Iris pigment epithelial cell (primary cell): ENCODE measurements around the gene NDUFAF2.
"Not testable (repeated sequence)": the region's sequence is repeated elsewhere in the genome, so short reads cannot be mapped to it uniquely, and the experiment has no call there.

ENCODE experiments used
- DNase-seq: peaks from one replicate; pipeline ENCODE4 v3.0.0-alpha.2; 2011; ENCODE audit warnings: low read depth

Gene NDUFAF2

DNA sequence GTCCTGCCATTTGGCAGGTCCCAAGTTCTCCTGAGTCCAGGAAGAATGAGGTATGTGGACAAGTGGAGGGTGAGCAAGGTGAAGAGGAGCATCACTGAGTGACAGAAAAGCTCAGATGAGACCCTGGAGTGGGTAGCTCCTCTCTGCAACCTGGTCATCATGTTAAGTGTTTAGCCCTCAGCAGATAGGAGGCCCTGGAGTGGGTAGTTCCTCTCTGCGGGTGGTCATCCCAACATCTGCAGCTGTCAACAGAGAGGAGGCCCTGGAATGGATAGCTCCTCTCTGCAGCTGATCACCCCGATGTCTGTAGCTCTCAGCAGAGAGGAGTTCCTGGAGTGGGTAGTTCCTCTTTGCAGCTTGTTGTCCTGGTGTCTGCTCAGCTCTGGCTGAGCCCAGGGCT is 48.4 kb downstream of the NDUFAF2 start:
- DNase-seq: no peak

DNA sequence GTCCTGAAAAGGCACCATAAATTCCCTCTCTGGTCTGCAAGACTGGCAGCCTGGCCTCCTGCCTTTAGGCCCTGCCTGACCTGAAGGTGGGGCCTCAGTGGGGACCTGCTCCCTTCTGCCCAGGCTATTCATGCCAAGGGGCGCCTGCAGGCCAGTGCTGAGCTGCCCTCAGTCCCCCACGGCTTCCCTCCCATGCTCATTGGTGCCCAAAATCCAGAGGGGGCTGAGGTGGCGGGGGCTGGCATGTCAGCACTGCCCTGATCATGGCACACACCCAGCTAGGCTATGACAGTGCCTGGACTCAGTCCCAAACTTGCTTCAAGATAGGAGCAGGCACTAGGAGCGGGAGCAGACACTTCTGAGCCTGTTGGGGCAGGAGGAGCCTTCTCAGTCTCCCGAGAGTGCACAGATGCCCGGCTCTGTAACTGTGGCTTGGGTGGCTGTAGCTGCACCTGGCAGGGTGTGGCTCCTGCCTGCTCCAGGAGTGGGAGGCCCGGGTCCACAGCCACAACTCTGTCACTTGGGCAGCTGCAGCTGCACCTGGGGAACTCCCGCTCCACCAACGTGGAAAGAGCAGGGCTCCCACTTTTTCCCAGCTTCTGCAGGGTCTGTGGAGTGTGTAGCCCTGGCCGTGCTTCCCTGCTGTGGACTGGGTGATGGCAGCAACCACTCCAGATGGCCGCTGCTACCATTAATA is 49.0 kb downstream of the NDUFAF2 start:
- DNase-seq: no peak

DNA sequence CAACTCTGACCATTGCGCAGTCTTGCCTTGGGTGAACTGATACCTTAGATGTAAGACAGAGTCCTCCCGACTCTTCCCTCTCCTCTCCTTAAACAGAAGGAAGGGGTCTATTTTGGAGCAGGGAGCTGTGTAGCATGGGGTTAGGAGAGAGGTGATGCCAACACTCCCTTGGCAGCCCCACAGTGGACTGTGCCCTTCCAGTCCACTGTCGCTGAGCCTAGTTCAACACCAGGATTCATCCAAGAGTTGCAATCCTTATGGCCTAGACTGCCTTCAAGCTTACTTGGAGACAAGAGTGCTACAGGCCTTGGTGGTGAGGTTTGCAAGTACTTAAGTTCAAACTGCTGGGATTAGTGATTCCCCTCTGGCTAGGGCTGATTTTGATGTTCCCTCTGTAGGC is 51.4 kb downstream of the NDUFAF2 start:
- no peak for DNase-seq

DNA sequence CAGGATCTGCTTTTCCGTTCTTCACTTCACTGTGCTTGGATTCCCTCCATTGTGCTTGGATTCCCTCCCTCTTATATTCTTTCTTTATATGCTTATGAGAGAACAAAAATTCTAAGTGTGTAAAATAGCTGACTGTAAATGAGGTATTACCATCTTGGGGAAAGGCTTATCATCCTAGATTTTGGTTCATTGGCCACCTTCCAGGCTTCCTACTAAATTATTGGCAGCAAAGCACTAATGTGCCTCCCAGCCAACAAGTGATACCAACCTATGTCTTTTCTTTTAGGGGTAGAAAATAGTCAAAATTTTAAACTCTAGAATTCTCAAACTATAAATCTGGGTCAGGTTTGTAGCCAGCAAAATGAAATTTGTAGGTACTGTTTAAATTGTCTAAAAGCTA is 52.7 kb downstream of the NDUFAF2 start:
- no peak for DNase-seq

DNA sequence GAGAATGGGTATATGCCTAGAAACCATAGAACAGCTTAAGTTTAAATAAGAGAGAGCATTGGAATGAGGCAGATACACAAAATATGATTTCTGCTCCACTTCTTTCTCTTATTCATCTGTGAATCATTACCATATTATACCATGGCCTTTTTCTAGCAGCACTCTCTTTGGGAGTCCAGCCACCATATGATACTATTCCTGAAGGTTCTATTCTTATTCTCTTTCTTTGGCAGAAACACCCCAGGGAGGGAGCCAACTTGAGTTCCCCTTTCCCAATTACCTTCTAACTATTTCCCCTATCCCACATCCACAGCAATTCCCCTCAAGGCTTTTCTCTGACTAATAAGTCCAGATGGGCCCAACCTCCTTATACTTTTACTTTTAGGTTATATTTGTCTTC is 55.9 kb downstream of the NDUFAF2 start:
- no peak for DNase-seq

DNA sequence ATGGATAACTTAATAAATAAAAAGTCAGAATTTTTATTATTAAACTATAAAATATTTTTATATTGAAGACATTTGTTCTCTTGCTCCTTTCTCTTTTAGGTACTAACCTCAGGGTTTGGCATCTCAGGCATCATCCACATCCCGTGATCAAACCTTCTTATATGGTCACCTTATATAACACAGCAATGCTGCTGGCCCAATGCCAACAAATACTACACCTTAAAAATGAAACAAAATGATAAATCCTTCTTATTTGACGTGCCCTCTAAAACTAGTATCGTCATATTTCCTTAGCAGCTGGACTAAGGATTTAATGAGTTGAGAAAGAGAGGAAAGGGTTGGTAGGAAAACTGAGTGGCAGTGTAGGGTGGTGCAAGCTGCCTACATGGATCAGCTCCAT is 56.6 kb downstream of the NDUFAF2 start:
- DNase-seq: no peak

DNA sequence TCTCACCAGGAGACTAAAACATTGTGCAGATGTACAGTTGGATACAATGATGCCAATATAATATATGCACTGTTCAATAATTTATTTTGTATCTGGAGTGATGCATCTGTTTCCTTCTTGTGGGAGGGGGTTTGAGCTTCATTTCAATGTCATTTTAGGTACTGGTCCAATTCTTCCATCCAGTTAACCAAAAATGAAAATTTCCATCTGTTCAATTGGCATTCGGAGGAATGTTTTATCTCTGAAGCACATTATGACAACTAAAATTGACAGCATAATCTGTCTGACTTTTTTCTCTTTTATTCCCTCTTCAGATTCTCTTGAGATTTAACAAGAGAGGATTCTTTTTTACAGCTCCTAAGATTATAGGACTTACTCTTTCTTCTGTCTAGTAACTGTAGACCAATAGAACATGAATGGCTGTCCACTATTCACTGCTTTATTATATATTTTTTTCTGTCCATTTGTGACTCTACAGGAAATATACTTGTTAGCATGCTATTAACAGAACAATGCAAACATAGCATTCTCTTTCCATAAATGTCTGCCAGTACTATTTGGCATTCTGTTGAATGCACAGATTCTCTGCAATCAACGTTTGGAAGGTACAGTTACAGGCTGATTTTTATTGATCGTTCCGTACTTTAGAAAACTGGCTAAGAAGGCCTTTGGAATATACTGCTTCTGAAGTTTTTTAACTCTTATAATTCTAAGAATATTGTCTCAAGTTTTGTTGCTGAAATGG is 57.8 kb downstream of the NDUFAF2 start:
- DNase-seq: no peak

DNA sequence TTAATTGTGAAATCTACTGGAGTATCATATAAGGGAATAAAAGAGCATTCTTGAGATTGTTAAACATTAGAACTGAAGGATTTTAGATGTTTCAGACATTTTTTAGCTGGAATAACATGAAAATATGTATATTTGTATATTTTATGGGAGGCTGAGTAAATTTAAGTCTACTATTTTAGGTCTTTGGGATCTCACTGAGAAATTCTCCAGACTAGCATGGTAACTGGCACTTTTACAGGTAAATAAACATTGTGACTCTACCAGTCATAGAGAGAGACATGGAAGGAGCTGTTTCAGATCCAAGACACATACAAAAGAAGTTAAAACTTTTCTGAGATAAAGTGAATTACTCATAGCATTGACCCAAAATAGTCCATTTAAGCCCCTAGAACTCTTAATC is 59.4 kb downstream of the NDUFAF2 start:
- no peak for DNase-seq

DNA sequence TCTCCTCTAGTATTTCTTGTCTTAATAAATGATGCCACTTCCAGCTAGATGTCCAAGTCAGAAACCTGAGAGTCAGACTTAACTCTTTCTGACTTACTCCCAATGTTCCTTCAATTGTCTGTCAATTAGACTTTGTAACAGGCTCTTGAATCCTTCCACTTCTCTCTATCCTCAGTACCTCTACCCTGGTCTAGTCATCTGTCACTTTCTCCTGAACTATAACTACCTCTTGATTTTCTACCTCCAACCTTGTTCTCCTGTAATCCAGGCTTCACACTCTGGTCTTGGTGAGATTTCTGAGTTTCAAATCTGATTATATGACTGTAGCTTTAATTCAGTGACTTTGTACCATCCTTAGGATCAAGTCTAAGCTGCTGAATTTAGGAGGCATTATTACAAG is 64.9 kb downstream of the NDUFAF2 start:
- no peak for DNase-seq

DNA sequence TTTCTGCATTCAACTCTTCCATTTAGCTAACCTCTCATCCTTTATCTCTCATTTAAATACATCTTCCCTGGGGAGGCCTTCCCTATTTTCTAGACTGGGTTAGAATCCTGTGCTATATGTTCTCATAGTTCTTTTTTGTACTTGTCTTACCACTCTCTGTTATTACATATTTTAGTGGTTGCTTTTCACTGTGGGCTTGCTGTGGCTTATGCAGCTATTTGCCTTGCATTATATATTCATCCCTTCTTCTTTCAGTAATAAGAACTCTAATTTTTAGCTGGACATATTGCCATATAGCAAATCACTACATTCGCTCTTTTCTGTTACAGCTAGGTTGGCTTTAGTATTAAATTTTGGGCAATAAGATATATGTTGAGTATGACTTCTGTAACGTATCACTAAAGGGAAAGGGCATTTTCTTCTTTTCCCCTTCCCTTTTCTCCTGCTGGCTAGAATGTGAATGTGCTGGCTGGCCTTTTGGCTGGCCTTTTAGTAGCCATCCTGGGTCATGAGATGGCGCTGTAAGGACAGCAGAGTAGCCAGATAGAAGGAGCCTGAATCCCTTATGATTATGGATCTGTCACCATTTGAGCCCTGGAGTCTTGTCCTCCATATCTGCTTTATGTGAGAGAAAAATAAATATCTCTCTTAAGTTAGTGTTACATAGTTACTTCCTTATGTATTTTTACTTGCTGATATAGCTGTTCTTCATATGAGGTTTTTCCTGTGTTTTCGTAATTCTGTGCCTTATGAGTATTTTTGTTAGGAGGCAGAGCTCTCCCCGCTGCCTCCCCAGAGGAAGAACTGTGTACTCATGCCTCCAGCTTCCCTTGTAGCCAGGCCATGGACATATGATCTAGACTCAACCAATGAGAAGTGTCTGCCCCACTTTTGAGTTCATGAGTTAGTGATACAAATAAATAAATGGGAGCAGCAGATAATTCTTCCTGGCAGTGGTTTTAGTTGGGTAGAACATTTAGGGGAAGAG is 65.8 kb downstream of the NDUFAF2 start:
- DNase-seq: peak; percentile 31

DNA sequence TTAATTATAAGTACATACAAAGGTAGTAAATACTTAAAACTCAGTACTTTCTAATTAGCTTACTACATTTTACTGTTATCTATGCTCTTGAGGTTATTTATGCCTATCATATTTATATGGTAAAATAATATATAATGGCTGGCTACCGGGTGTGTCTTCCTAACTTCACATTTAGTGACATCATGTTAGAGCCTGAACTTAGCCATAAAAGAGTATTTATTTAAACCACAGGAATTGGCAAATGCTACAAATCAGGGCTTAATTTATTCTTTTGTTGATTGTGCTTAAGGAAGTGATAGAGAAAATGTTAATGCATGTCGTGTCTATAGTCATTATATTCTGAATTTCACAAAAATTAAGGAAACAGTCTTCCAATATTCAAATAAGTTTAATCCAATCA is 73.1 kb downstream of the NDUFAF2 start:
- DNase-seq: no peak

DNA sequence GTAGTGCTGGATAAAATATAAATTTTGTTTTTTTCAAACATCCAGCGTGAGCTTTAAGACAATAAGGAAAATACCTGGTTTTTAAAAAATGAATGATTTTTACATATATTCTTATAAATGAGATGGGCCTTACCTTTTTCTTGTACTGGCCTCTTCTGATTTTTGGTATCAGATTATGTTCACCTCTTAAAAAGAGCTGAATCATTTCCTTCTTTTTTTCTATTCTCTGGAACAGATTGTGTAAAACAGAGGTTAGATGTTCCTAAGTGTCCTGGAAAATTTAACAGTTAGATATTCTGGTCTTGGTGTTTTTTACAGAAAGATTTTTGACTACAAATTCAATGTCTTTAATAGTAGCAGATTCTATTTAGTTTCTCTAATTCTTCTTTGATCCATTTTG is 74.6 kb downstream of the NDUFAF2 start:
- DNase-seq: peak; percentile 23

DNA sequence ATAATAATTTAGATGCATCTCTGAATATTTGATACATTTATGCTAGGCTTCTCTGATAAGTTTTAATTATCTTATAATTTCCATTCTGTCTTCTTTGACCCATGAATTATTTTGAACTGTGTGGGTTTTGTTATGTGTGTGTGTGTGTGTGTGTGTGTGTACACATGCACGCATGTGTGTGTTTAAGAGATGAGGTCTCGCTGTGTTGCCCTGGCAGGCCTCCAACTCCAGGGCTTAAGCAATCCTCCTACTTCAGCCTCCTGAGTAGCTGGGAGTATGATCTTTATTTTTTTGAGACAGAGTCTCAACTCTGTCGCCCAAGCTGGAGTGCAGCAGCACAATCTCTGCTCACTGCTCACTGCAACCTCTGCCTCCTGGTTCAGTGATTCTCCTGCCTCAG is 75.4 kb downstream of the NDUFAF2 start:
- peak; percentile 80 for DNase-seq

DNA sequence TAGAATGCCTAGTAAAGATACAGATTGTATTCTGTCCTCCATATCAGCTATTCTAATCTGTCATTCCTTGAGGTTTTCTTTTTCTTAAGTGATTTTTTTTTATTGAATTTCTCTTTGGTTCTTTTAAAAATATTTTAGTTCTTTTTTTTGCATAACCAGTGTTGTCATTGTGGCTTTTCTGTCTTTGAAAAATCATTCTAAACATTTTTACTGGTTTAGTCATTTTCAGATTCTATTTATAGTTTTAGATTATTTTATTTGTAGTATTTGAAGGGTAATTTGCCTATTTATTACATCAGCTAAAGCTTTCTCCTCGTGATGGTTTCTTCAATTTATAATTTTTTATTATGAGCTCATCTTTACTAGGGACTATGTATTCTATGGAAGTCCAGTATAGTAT is 78.1 kb downstream of the NDUFAF2 start:
- peak; percentile 62 for DNase-seq

DNA sequence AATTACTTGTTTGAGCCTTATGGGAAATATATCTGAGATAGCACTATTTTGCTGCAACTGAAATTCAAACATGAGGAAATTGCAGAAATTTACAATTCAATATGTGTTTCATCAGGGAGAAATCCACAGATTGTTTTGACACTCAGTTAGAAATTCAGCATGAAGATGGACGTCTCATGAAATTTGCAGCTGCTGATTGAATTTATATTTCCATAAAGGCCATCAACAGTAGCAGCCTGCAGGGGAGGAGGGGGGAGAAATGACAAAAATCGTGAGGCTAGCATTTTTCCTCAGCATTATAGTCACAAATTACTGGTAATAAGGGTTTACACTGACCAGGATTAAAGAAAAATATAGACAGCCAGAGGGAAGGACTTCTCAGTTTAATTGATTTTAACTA is 81.0 kb downstream of the NDUFAF2 start:
- DNase-seq: no peak

DNA sequence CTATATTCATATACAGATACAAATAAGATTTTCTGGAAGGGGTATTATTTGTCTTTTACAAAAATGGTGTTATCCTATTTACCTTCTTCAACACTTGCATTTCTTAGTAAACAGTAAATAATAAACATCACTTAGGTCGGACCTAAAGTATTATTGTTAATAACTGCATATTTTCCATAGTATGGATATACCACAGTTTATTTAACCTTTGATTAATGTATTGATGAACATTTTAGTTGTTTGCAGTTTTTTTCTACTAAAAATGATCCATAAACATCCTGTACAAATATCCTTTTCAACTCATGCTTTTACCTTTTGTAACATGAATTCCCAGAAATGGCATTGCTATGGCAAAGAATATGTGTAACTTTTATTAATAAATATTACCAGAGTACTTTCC is 83.4 kb downstream of the NDUFAF2 start:
- DNase-seq: no peak

DNA sequence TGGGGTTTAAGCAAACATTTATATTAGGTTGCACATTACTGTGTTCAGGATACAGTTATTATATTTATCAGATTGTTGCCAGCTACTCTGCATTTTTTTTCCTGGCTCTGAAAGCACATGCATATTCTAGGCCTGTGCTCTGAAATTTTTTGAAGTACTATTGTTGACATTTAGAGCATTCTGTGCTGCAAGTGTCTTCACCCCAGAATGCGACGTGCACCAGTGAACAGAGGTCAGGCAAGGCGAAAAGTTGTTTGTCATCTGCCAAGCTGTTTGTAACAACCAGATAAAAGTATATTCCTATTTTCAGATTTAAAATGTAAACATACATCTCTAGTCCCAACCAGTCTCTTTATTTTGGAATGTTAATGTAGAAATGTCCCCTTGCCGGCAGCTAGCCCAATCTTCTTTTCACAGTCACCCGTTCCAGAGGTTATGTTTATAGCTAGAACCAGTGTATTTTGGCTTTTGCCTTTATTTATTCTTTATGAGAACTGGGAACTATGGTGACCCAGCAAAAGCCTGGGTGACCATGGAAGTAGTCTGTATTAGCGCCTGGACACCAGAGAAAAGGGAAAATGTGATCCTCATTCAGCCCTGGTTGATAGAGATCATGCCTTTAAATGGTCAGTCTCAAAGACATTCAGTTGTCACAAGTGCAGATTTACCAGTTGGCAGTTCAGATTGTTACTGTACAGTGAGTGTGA is 84.6 kb downstream of the NDUFAF2 start:
- no peak for DNase-seq

DNA sequence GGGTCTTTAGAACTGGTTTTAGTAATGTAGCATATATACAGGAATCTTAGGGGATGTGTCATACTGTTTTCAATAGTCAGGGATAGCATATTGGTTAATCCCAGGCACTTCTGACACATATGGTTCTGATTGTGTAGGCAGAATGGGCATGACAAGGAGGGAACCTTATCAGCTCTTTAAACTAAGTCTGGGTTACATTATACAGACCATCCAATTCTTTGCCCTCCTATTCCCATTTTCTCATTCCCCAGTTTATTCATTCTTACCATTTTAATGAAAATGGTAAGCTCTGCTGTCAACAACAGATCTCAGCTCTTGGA is 85.1 kb downstream of the NDUFAF2 start:
- DNase-seq: peak; percentile 47

DNA sequence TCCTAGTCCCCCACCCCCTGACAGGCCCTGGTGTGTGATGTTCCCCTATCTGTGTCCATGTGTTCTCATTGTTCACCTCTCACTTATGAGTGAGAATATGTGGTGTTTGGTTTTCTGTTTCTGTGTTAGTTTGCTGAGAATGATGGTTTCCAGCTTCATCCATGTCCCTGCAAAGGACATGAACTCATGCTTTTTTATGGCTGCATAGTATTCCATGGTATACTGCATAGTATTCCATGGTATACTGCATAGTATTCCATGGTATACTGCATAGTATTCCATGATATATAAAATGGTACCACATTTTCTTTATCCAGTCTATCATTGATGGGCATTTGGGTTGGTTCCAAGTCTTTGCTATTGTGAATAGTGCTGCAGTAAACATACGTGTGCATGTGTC is 86.3 kb downstream of the NDUFAF2 start:
- not testable (repeated sequence) for DNase-seq

DNA sequence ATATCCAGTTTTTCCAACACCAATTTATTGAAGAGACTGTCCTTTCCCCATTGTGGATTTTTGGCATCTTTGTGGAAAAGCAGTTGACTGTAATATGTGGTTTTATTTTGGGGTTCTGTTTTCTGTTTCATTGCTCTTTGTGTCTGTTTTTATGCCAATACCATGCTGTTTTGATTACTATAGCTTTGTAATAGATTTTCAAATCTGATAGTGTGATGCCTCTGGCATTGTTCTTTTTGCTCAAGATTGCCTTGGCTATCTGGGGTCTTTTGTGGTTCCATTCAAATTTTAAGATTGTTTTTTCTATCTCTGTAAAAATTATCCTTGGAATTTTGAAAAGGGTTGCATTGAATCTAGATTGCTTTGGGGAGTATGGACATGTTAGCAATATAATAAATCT is 99.5 kb downstream of the NDUFAF2 start:
- DNase-seq: no peak

DNA sequence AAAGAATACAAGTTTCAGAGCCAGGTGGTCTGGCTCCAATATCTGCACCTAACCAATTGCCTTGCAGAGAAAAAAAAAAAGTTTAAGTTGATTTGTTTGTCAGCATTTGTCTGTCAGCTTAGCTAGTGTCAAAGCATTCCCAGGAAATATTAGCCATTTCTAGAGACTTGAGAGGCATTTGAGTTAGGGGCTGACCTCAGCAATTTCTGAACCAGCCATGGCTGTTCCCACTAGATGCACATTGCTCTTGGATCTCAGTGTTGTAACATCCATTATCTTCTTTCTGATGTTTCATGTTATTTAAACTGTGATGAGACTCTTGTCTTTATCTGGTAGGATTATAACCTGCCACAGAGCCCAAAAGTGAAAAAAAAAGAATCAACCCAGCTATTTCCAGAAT is 102.3 kb downstream of the NDUFAF2 start:
- no peak for DNase-seq

DNA sequence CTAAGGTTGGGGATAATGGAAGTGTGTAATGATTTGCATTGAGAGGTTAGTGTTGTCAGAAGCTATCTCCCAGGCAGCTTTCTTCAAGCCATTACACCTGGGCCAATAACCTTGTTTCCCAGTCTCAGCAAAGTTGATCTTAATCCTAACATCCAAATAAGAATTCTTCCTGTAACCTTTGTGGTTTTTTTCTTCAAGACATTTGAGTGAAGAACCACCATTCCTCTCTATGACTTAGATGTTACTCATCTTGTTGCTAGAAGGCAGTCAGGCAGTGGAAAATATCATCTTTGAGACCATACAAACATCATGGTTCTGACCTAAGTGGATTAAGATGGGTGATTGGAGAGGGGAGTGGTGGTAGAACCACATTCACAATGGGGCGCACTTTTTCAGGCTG is 103.5 kb downstream of the NDUFAF2 start:
- peak; percentile 97 for DNase-seq
